ENCODE data around the gene UBE4B.

- TF ChIP-seq CTCF (IDR thresholded peaks at IDR 0.05 in 8 of 11, conservative IDR thresholded peaks at IDR 0.05 in 3 of 11) (no peak), POLR2AphosphoS5 (IDR thresholded peaks at IDR 0.05) (no peak)
Measured at GRCh38 chr1:10051656-10052055, 18.9 kb downstream of the UBE4B start.

Data from spleen (tissue), 7 donors.